ENCODE measurements around the gene MECP2.

DNA sequence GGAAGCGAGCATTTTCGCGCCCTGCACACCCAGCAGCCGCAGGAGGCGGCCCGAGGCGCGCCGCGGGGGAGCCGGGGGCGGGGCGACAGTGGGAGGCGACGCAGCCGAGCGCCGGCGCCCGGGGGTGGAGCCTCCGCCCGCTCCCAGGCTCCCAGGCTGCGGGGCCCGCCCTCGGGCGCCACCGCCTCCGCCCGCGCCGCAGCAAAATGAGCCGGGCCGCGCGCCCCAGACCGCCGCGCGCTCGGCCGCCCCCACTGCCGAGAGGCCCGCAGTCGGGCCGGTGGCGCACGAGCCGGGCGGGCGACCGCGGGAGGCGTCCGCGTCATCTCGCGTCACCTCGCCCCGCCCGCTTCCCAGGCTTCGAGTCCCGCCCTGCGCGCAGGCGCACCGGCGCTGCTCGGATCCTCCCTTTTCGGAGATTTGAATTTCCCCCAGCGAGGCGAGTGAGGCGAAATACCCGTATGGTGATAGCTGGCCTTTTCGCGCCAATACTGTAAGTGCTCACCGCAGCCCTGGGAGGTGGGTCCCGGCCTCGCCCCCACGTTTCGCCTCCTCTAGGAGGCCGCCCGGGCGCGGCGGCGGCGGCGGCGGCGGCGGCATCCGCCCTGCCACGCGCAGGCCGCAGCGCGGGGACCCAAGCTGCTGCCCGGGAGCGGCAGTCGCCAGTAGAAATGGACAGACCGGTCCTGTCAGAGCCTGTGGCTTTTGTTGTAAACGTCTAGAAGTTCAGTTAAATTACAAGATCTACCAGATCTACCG lies 125.0 kb downstream of the MECP2 start, which contains the start of gene TMEM187:
- TF ChIP-seq, protein P1, sequence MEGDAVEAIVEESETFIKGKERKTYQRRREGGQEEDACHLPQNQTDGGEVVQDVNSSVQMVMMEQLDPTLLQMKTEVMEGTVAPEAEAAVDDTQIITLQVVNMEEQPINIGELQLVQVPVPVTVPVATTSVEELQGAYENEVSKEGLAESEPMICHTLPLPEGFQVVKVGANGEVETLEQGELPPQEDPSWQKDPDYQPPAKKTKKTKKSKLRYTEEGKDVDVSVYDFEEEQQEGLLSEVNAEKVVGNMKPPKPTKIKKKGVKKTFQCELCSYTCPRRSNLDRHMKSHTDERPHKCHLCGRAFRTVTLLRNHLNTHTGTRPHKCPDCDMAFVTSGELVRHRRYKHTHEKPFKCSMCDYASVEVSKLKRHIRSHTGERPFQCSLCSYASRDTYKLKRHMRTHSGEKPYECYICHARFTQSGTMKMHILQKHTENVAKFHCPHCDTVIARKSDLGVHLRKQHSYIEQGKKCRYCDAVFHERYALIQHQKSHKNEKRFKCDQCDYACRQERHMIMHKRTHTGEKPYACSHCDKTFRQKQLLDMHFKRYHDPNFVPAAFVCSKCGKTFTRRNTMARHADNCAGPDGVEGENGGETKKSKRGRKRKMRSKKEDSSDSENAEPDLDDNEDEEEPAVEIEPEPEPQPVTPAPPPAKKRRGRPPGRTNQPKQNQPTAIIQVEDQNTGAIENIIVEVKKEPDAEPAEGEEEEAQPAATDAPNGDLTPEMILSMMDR (IDR thresholded peaks at IDR 0.05): no peak
- no peak for TF ChIP-seq EZH2 (IDR thresholded peaks at IDR 0.05; ENCODE audit: borderline replicate concordance, insufficient read depth, low read depth, low read length, poor library complexity, severe bottlenecking)

All from B cell (primary cell).